Activated T-cell treated with anti-CD3 and anti-CD28 coated beads for 4 hours (primary cell): ENCODE data around the gene JPT1.
A peak's percentile ranks its signal among the peaks of the same experiment; 100 is the strongest.

Source experiments
- DNase-seq: peaks from one replicate; pipeline ENCODE4 v3.0.0-alpha.2; 2020

JPT1 gene

GRCh38 chr17:75103601-75104554 lies 50.4 kb downstream of the JPT1 start:
- DNase-seq = no peak

DNA sequence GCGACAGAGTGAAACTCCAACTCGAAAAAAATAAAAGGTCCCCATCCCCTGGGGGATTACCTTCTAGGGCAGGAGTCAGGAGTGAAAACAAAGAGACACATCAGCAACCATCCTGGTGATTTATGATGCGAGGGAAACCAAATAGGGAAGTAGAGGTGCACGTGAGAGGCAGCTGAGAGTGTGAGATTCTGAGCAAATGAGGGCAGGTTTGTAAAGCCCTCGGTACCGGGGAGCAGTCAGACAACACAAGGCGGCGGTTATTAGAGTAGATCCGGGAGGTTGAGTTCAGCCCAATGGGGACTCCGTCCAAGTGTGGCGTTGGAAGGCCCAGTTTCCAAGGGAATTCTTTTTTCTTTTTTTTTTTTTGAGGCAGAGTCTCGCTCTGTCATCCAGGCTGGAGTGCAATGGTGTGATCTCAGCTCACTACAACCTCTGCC lies 51.9 kb downstream of the JPT1 start:
- no peak for DNase-seq

DNA sequence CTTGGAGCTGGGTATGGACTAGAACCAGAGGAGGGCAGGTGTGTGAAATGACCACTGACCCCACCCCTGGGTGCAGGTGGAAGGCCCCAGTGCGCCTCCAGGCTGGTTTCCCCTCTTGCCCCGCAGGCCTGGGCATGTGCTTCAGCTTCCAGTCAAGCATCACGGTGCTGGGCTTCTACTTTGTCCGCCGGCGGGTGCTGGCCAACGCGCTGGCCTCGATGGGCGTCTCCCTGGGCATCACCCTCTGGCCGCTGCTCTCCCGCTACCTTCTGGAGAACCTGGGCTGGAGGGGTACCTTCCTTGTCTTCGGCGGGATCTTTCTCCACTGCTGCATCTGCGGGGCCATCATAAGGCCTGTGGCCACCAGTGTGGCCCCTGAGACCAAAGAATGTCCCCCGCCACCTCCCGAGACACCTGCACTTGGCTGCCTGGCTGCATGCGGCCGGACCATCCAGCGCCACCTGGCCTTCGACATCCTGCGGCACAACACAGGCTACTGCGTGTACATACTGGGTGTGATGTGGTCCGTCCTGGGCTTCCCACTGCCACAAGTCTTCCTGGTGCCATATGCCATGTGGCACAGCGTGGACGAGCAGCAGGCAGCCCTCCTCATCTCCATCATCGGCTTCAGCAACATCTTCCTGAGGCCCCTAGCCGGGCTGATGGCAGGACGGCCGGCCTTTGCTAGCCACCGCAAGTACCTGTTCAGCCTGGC lies 54.3 kb downstream of the JPT1 start:
- no peak for DNase-seq

DNA sequence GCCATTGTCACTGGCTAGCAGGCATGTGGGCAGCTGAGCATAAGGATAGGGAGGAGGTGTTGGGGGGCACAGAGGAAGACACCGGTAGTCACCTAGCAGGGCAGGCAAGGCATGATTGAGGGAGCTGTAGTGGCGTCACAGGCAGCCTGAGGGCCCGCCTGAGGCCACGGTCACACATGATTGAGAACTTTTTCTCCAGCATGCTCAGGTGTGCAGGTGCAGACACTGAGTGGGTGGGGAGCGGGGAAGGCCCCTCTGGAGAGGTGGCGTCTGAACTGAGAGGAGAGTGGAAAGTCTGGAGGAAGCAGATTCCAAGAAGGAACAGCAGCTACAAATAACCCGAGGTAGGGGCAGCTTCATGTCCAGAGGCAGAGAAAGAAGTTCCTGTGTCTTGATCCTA lies 55.5 kb downstream of the JPT1 start:
- no peak for DNase-seq

- no peak for DNase-seq
Measured at GRCh38 chr17:75097865-75098264, 56.4 kb downstream of the JPT1 start.

- no peak for DNase-seq
Measured at GRCh38 chr17:75096082-75096625, 58.2 kb downstream of the JPT1 start.

DNA sequence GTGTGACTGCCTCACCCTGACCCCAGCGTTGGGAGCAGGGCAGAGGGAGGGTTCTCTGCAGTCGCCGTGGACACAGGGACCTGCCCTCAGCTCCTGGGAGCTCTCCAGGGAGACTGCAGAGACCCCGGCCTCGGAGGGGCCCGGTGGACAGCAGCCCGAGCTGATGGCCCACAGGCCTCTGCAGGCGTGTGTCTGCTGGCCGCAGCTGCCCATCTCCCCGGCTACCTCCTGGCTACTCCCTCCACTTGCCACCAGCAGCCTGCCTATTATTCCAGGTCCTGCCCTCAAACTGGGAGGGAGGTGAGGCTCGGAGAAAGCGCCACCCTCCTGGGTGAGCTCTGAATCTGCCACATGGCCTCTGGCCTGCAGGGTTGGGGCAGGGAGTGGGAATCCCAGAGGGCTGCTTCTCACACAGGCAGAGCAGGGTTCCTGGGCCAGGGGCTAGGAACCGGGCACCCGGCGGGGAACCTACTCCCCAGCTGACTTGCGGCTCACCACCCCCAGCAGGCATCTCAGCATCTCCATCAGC lies 59.4 kb downstream of the JPT1 start:
- DNase-seq = no peak

- DNase-seq = no peak
Measured at GRCh38 chr17:75093548-75094158, 60.7 kb downstream of the JPT1 start.

GRCh38 chr17:75091855-75092327 lies 62.4 kb downstream of the JPT1 start:
- DNase-seq = no peak

GRCh38 chr17:75090871-75091854 lies 63.1 kb downstream of the JPT1 start:
- no peak for DNase-seq

DNA sequence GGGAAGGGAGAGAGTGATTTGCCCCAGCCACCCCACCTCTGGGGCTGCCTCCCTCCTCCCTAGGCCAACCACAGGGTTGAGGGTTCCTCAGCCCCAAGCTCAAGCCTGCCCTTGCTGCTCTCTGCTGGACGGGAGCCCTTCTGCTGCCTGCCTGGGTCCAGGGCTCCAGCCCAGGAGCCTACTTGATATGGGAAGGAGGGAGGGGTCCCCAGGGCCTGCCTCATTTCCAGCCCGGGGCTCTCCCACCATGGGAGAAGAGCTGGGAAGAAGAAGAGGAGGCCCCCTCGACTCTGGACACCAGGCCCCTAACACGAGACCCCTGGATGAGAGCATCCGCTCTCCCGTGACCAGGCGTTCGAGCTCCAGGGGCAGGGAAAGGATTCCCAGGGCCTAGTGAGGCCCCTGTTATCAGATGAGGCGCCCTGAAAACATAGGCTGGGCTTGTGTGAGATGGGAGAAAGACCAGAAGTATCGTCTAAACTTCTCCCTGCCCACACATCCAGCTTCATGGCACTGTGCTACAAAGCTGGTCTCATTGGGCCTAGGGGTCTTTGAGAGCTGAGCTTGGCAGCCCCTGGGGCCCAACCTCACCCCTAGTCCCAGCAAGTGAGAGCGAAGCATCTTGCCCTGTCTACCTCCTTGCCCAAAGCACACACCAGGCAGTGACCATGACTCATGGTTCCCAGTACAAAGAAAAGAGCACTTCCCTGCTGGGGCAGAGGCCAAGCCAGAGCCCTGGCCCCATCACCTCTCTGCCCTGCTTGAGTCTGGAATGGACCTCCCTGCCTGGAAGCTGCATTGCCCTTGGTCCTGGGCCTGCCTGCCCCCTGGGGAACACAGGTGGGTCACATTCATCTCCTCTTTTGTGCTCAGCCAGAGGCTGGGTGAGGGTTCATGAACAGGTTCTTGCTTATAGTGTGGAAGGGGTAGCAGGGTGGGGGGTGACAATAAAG lies 65.6 kb downstream of the JPT1 start:
- DNase-seq = no peak

DNA sequence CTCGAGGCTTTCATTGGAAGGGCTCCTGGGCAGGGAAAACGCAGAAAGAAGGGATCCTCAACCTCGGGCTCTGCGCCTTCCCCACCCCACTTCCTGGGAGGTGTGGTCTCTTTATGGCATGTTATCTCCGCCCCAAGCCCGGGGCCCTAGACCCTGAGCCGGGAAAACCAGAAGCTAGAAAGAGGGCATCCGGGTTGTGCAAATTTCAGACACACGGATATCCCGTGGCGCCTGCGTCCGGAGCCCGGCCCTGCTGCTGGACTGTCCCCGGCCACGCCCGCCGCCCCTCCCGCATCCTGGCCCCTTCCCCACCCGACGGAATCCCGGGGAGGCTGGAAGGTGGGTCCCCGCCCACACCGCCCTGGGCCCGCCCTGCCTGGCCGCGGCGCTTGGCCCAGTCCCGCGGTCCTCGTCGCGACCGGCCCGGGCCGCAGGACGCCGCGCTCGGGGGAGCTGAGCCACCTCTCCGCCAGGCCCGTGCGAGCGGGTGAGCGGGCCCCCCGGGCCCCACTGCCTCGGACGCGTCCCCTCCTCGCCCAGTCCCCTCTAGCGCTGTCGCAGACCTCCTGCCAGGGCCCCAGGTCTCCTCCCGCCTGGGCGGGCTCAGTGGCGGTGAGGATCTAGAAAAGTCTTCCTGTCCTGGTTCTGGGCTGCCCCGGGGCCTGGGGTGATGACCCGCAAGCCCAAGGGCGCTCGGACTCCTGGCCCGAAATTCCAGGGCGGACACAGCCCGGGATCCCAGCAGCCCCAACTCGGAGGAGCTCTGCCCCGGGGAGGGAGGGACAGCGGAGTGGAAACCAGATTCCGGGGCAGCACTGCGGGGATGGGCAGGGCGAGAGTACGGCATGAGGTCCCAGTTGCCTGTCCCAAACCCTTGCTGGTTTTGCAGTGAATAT lies 66.5 kb downstream of the JPT1 start, which contains the start of gene SLC16A5:
TSS of gene SLC16A5 (plus strand) at position 397 of the 896 bp plus-strand sequence. CDS start 5,683 bp downstream, outside the sequence.
- DNase-seq = peak; percentile 17

- no peak for DNase-seq
Measured at GRCh38 chr17:75087182-75087557, 67.1 kb downstream of the JPT1 start.

DNA sequence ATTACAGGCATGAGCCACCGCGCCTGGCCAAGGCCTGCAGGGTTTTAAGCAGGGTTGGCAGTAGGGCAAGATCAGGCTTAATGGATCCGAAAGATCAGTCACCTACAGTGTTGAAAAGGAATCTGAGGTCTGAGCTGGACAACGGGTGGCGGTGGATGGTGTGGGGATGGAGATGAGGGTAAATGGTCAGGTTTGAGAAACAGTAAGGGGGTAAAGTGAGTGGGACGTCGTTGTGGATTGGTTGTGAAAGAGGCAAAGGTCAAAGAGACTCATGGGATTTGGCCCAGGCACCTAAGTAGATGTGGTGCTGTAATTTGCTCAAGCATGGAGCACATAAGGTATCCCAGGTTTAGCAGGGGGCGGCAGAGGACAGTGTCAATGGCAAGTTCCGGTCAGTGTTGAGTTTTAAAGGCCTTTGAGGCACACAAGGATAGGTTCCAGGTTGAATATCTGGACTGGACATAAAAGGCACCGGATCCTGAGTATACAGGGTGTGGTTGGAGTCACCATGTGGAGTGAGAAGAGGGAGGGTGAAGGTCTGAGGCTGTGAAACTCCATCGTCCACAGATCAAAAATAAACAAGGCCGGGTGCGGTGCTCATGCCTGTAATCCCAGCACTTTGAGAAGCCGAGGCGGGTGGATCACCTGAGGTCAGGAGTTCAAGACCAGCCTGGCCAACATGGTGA lies 67.7 kb downstream of the JPT1 start:
- no peak for DNase-seq
